HCT116 (cell line): ENCODE data around the gene COL23A1. TPM values are rescaled to one million over a fixed set of nuclear protein-coding genes. Genes with fewer than 3 reads are reported as not detected.

ENCODE experiments used
- ATAC-seq: fragments of 200-7000 bp; cut with Tn5 transposase; 2 replicates; pipeline ENCODE4 v1.9.1; 2020; ENCODE audit warnings: mild to moderate bottlenecking, moderate library complexity
- BruUV-seq: library from RNA; stranded (reverse); fragments of 400-500 nt; replicated peaks from 2 replicates; lab custom pipeline; 2021; lab: Mats Ljungman, UMichigan
- CTCF ChIA-PET: fragments of 300-600 bp; sonication (Branson Sonifier 250); formaldehyde crosslinking; loops from one replicate; lab custom pipeline; 2021; ENCODE audit warnings: antibody characterized with exemption; lab: Charles Lee
- POLR2A ChIA-PET: fragments of 300-600, 350-600 bp; sonication (Branson Sonifier 250); formaldehyde crosslinking; loops from one replicate; lab custom pipeline; 2021; ENCODE audit warnings: antibody characterized with exemption; lab: Charles Lee
- RAD21 ChIA-PET, 2 experiments: fragments of 300-600 bp; sonication (Branson Sonifier 250); formaldehyde crosslinking; loops; one replicate each; lab custom pipeline; 2023; ENCODE audit warnings: low total read pairs in 2 of 2; ENCODE audit not compliant: uncharacterized antibody in 2 of 2, unreplicated experiment in 2 of 2, low non-redundant PET in 1 of 2; lab: Charles Lee
- DNase-seq: peaks from one replicate; pipeline ENCODE4 v3.0.0-alpha.2; 2010; ENCODE audit warnings: low read depth, low spot score
- H2AFZ ChIP-seq: fragments of 200-600 bp; shearing (Covaris generic), sonication (generic); 2 replicates; pipeline ENCODE4 v1.6.1; 2017; ENCODE audit warnings: low read depth, mixed run types, mixed read lengths, antibody characterized with exemption, low read length; ENCODE audit not compliant: poor library complexity, severe bottlenecking
- H3K27ac ChIP-seq: 2 replicates; pipeline ENCODE4 v1.5.1; 2012; ENCODE audit warnings: low read depth, low read length
- H3K27me3 ChIP-seq: fragments of 200-600 bp; sonication (generic); 2 replicates; pipeline ENCODE4 v1.6.1; 2016; ENCODE audit warnings: mixed run types, low read length, mixed read lengths; ENCODE audit not compliant: insufficient read depth
- H3K36me3 ChIP-seq, 2 experiments: fragments of 200-500 bp in 1 of 2; fragments of 200-600 bp in 1 of 2; sonication (Bioruptor generic) in 1 of 2; sonication (generic) in 1 of 2; 2 replicates each; pipeline versions ENCODE4 v1.5.1 to v1.6.1; 2014 to 2016; ENCODE audit warnings: low read length in 2 of 2, inconsistent platforms in 1 of 2, mixed read lengths in 1 of 2, mixed run types in 1 of 2; ENCODE audit not compliant: insufficient read depth in 2 of 2, control insufficient read depth in 1 of 2
- H3K4me1 ChIP-seq, 2 experiments: fragments of 200-600 bp in 1 of 2; sonication (generic) in 1 of 2; 2 replicates each; pipeline versions ENCODE4 v1.5.1 to v1.6.1; 2012 to 2017; ENCODE audit warnings: low read length in 2 of 2, inconsistent platforms in 1 of 2, mild to moderate bottlenecking in 1 of 2, mixed read lengths in 1 of 2, mixed run types in 1 of 2, moderate library complexity in 1 of 2; ENCODE audit not compliant: insufficient read depth in 2 of 2, control insufficient read depth in 1 of 2
- H3K4me2 ChIP-seq: fragments of 200-600 bp; sonication (generic); 2 replicates; pipeline ENCODE4 v1.6.1; 2017; ENCODE audit warnings: mixed run types, low read length, mixed read lengths
- H3K4me3 ChIP-seq, 2 experiments: fragments of 200-600 bp in 1 of 2; sonication (generic) in 1 of 2; replicated peaks in 1 of 2; 2 replicates each; pipeline ENCODE4 v1.5.1; 2011 to 2016; ENCODE audit warnings: low read length in 2 of 2, control low read depth in 1 of 2, low read depth in 1 of 2, mild to moderate bottlenecking in 1 of 2, mixed read lengths in 1 of 2, mixed run types in 1 of 2
- H3K79me2 ChIP-seq: fragments of 200-600 bp; sonication (generic); 2 replicates; pipeline ENCODE4 v1.6.1; 2017; ENCODE audit warnings: mild to moderate bottlenecking, mixed run types, low read length, moderate library complexity, mixed read lengths; ENCODE audit not compliant: insufficient read depth
- H3K9ac ChIP-seq: fragments of 200-600 bp; sonication (generic); 2 replicates; pipeline ENCODE4 v1.6.1; 2016; ENCODE audit warnings: low read length, mixed read lengths
- H3K9me2 ChIP-seq: fragments of 200-600 bp; sonication (generic), shearing (Covaris generic); 2 replicates; pipeline ENCODE4 v1.6.1; 2017; ENCODE audit warnings: mixed run types, mild to moderate bottlenecking, moderate library complexity; ENCODE audit not compliant: insufficient read depth
- H3K9me3 ChIP-seq, 2 experiments: fragments of 200-500 bp in 1 of 2; fragments of 200-600 bp in 1 of 2; sonication (Bioruptor generic) in 1 of 2; sonication (generic) in 1 of 2; 2 replicates each; pipeline ENCODE4 v1.6.1; 2014 to 2017; ENCODE audit warnings: low read length in 2 of 2, mixed read lengths in 2 of 2, inconsistent platforms in 1 of 2, low read depth in 1 of 2, mild to moderate bottlenecking in 1 of 2, mixed run types in 1 of 2, moderate library complexity in 1 of 2; ENCODE audit not compliant: control insufficient read depth in 1 of 2, insufficient read depth in 1 of 2
- H4K20me1 ChIP-seq: fragments of 200-600 bp; sonication (generic), shearing (Covaris generic); 2 replicates; pipeline ENCODE4 v1.6.1; 2017; ENCODE audit warnings: mixed run types, mild to moderate bottlenecking, moderate library complexity; ENCODE audit not compliant: insufficient read depth
- EGR1 ChIP-seq: IDR thresholded peaks from 2 replicates; pipeline ENCODE4 v1.6.1; 2012; ENCODE audit warnings: low read depth
- ELF1 ChIP-seq: IDR thresholded peaks from 2 replicates; pipeline ENCODE4 v1.6.1; 2012; ENCODE audit warnings: low read depth, borderline replicate concordance
- JUND ChIP-seq: IDR thresholded peaks from 2 replicates; pipeline ENCODE4 v1.6.1; 2012
- MAX ChIP-seq: IDR thresholded peaks from 2 replicates; pipeline ENCODE4 v1.6.1; 2012
- POLR2AphosphoS5 ChIP-seq: IDR thresholded peaks from 2 replicates; pipeline ENCODE4 v1.6.1; 2011; ENCODE audit warnings: mild to moderate bottlenecking, low read depth, low read length, moderate library complexity
- RAD21 ChIP-seq: IDR thresholded peaks from 2 replicates; pipeline ENCODE4 v1.6.1; 2012; ENCODE audit warnings: low read depth, mild to moderate bottlenecking
- REST ChIP-seq: IDR thresholded peaks from 2 replicates; pipeline ENCODE4 v1.6.1; 2012; ENCODE audit warnings: low read depth
- SIN3A ChIP-seq: IDR thresholded peaks from 2 replicates; pipeline ENCODE4 v1.6.1; 2012; ENCODE audit warnings: low read depth
- SRF ChIP-seq: IDR thresholded peaks from 2 replicates; pipeline ENCODE4 v1.6.1; 2012; ENCODE audit warnings: low read depth
- TCF7L2 ChIP-seq: IDR thresholded peaks from 2 replicates; pipeline ENCODE4 v1.7.0; 2011; ENCODE audit warnings: borderline replicate concordance, inconsistent platforms; ENCODE audit not compliant: insufficient read depth, insufficient read length; ENCODE audit errors: extremely low read depth
- YY1 ChIP-seq: IDR thresholded peaks from 2 replicates; pipeline ENCODE4 v1.6.1; 2011; ENCODE audit warnings: low read length, low read depth, moderate library complexity, mild to moderate bottlenecking; ENCODE audit not compliant: insufficient replicate concordance; ENCODE audit errors: extremely low read depth
- ZFX ChIP-seq: fragments of 450-650 bp; IDR thresholded peaks from 2 replicates; pipeline ENCODE4 v1.6.1; 2017
- intact Hi-C: fragments of 100-400 bp; cut with micrococcal nuclease; formaldehyde crosslinking; loops from 2 replicates; pipeline ENCODE4 v1.10.0; 2022
- total RNA-seq: library from RNA; stranded (reverse); gene quantifications from one replicate; pipeline ENCODE4 v1.2.1, GENCODE V29; 2021; ENCODE audit not compliant: unreplicated experiment

Gene COL23A1
- total RNA-seq, 1 experiment from 2014 or later, result not detected

GRCh38 chr5:178435321-178436238 lies 154.6 kb downstream of the COL23A1 start:
- Histone ChIP-seq H3K27me3 (no peaks in the 10 kb centered on the region), H3K27ac (no peak overlapping the region), H4K20me1 (no peaks in the 10 kb centered on the region), H3K4me3 (no peak overlapping the region), H3K9ac (no peak overlapping the region), H3K79me2 (no peaks in the 10 kb centered on the region), H2AFZ (no peak overlapping the region), H3K36me3 (no peaks in the 10 kb centered on the region), H3K4me1 (no peaks in the 10 kb centered on the region), H3K9me3 (no peaks in the 10 kb centered on the region), H3K9me2 (no peaks in the 10 kb centered on the region), H3K4me2 (no peak overlapping the region)
- no peak for ATAC-seq
- intact Hi-C loops, result no loop called here
- no TSS peak for BruUV-seq
- ChIA-PET CTCF (no interaction called here), RAD21 (no interaction called here), POLR2A (no interaction called here)
- DNase-seq, result no peak
- TF ChIP-seq TCF7L2 (no peak), ZFX (no peak), RAD21 (no peak), JUND (no peak), SIN3A (no peak), MAX (no peak), ELF1 (no peak), POLR2AphosphoS5 (no peak), EGR1 (no peak), SRF (no peak), REST (no peak), YY1 (no peak)
